IMR-90 (cell line): ENCODE measurements around the gene SKAP1. TPM values are rescaled to one million over a fixed set of nuclear protein-coding genes. Genes with fewer than 3 reads are reported as not detected.

Experiments
- ATAC-seq: fragments of 200-7000 bp; cut with Tn5 transposase; 2 replicates; pipeline ENCODE4 v1.9.1; 2020; ENCODE audit warnings: low read depth, mild to moderate bottlenecking, moderate library complexity
- BruUV-seq: library from RNA; stranded (reverse); fragments of 400-500 nt; replicated peaks from 2 replicates; lab custom pipeline; 2021; lab: Mats Ljungman, UMichigan
- CTCF ChIA-PET: fragments of 300-600 bp; formaldehyde crosslinking; extraction: SDS; loops from one replicate; lab custom pipeline; 2021; ENCODE audit warnings: antibody characterized with exemption; lab: Yijun Ruan, JAX
- POLR2A ChIA-PET: fragments of 300-600 bp; sonication (Branson Sonifier 250); formaldehyde crosslinking; loops from one replicate; lab custom pipeline; 2022; ENCODE audit warnings: antibody characterized with exemption; ENCODE audit not compliant: unreplicated experiment; lab: Charles Lee
- DNase-seq: peaks from one replicate; pipeline ENCODE4 v3.0.0; 2013
- H2AFZ ChIP-seq: replicated peaks from 2 replicates; pipeline ENCODE3; 2013; ENCODE audit warnings: low read length, mild to moderate bottlenecking; ENCODE audit not compliant: poor library complexity
- H2AK5ac ChIP-seq: 2 replicates; pipeline ENCODE4 v1.6.1; 2013; ENCODE audit warnings: low read depth, low read length, inconsistent platforms
- H2AK9ac ChIP-seq: replicated peaks from 2 replicates; pipeline ENCODE3; 2013; ENCODE audit warnings: mild to moderate bottlenecking, low read depth, low read length, moderate library complexity; ENCODE audit not compliant: poor library complexity
- H2BK120ac ChIP-seq: 2 replicates; pipeline ENCODE4 v1.6.1; 2013; ENCODE audit warnings: low read depth, low read length, inconsistent platforms
- H2BK15ac ChIP-seq: 3 replicates; pipeline ENCODE4 v1.6.1; 2013; ENCODE audit warnings: low read depth, low read length, inconsistent platforms
- H2BK20ac ChIP-seq: 2 replicates; pipeline ENCODE4 v1.6.1; 2013; ENCODE audit warnings: low read depth, mild to moderate bottlenecking, inconsistent platforms, low read length, moderate library complexity
- H2BK5ac ChIP-seq: 2 replicates; pipeline ENCODE4 v1.6.1; 2013; ENCODE audit warnings: mild to moderate bottlenecking, low read depth, low read length, inconsistent platforms; ENCODE audit not compliant: poor library complexity, severe bottlenecking
- H3K14ac ChIP-seq: replicated peaks from 2 replicates; pipeline ENCODE4 v1.6.1; 2013; ENCODE audit warnings: low read depth, low read length, inconsistent platforms
- H3K18ac ChIP-seq: 2 replicates; pipeline ENCODE4 v1.6.1; 2013; ENCODE audit warnings: low read depth, low read length, control low read depth
- H3K23ac ChIP-seq: 2 replicates; pipeline ENCODE4 v1.6.1; 2013; ENCODE audit warnings: low read depth, low read length, inconsistent platforms
- H3K27ac ChIP-seq: 2 replicates; pipeline ENCODE4 v1.5.1; 2013; ENCODE audit warnings: mild to moderate bottlenecking, control low read depth, low read length; ENCODE audit not compliant: insufficient read depth
- H3K27me3 ChIP-seq: 2 replicates; pipeline ENCODE4 v1.6.1; 2013; ENCODE audit warnings: low read length; ENCODE audit not compliant: control insufficient read depth, insufficient read depth
- H3K36me3 ChIP-seq: 2 replicates; pipeline ENCODE4 v1.6.1; 2013; ENCODE audit warnings: low read length, mixed read lengths; ENCODE audit not compliant: control insufficient read depth, insufficient read depth
- H3K4ac ChIP-seq: 2 replicates; pipeline ENCODE4 v1.6.1; 2013; ENCODE audit warnings: low read depth, low read length, inconsistent platforms
- H3K4me1 ChIP-seq: 2 replicates; pipeline ENCODE4 v1.6.1; 2013; ENCODE audit warnings: low read length, mixed read lengths; ENCODE audit not compliant: control insufficient read depth, insufficient read depth
- H3K4me2 ChIP-seq: 2 replicates; pipeline ENCODE4 v1.6.1; 2013; ENCODE audit warnings: low read depth, mild to moderate bottlenecking, control low read depth, low read length, moderate library complexity
- H3K4me3 ChIP-seq: 2 replicates; pipeline ENCODE4 v1.5.1; 2013; ENCODE audit warnings: low read depth, mild to moderate bottlenecking, control low read depth, low read length, moderate library complexity; ENCODE audit not compliant: insufficient read depth
- H3K56ac ChIP-seq: 2 replicates; pipeline ENCODE4 v1.6.1; 2013; ENCODE audit warnings: low read length, inconsistent platforms; ENCODE audit not compliant: insufficient read depth; ENCODE audit errors: extremely low read depth
- H3K79me1 ChIP-seq, 2 experiments: 2 replicates each; pipeline ENCODE4 v1.6.1; 2013; ENCODE audit warnings: low read length in 2 of 2, inconsistent platforms in 1 of 2, low read depth in 1 of 2
- H3K9ac ChIP-seq: 2 replicates; pipeline ENCODE4 v1.6.1; 2013; ENCODE audit warnings: low read depth, low read length, control low read depth
- H3K9me1 ChIP-seq: 2 replicates; pipeline ENCODE4 v1.6.1; 2013; ENCODE audit warnings: low read length, inconsistent platforms; ENCODE audit not compliant: insufficient read depth
- H3K9me3 ChIP-seq: 2 replicates; pipeline ENCODE4 v1.6.1; 2013; ENCODE audit warnings: low read length; ENCODE audit not compliant: control insufficient read depth, insufficient read depth
- H4K20me1 ChIP-seq: 2 replicates; pipeline ENCODE4 v1.6.1; 2013; ENCODE audit warnings: low read length, inconsistent platforms; ENCODE audit not compliant: insufficient read depth
- H4K5ac ChIP-seq: 2 replicates; pipeline ENCODE4 v1.6.1; 2013; ENCODE audit warnings: mild to moderate bottlenecking, low read depth, low read length, control low read depth
- H4K8ac ChIP-seq, 2 experiments: 2 replicates each; pipeline ENCODE4 v1.6.1; 2013; ENCODE audit warnings: low read depth in 2 of 2, low read length in 2 of 2, control low read depth in 1 of 2, inconsistent platforms in 1 of 2
- H4K91ac ChIP-seq: 2 replicates; pipeline ENCODE4 v1.6.1; 2013; ENCODE audit warnings: low read depth, low read length, inconsistent platforms; ENCODE audit not compliant: insufficient read depth
- BHLHE40 ChIP-seq: fragments of 150-350 bp; IDR thresholded peaks from 2 replicates; pipeline ENCODE4 v1.6.1; 2016; ENCODE audit warnings: mild to moderate bottlenecking, low read depth, low read length
- CEBPB ChIP-seq: IDR thresholded peaks from 2 replicates; pipeline ENCODE4 v1.6.1; 2012; ENCODE audit warnings: low read depth, low read length, improper control_type of control experiment
- CHD1 ChIP-seq: IDR thresholded peaks from 2 replicates; pipeline ENCODE4 v1.6.1; 2012; ENCODE audit warnings: low read depth, low read length, improper control_type of control experiment
- CTCF ChIP-seq: conservative IDR thresholded peaks from 2 replicates; pipeline ENCODE4 v1.5.1; 2012; ENCODE audit warnings: mild to moderate bottlenecking, low read depth, low read length, improper control_type of control experiment
- ELK1 ChIP-seq: fragments of 150-350 bp; IDR thresholded peaks from 2 replicates; pipeline ENCODE4 v1.6.1; 2016; ENCODE audit warnings: low read depth, mild to moderate bottlenecking, low read length, moderate library complexity, borderline replicate concordance
- FOS ChIP-seq: fragments of 150-350 bp; IDR thresholded peaks from 2 replicates; pipeline ENCODE4 v1.6.1; 2016; ENCODE audit warnings: low read depth, low read length
- MAFK ChIP-seq: IDR thresholded peaks from 2 replicates; pipeline ENCODE4 v1.6.1; 2012; ENCODE audit warnings: low read depth, low read length, improper control_type of control experiment
- MAZ ChIP-seq: IDR thresholded peaks from 2 replicates; pipeline ENCODE4 v1.6.1; 2012; ENCODE audit warnings: low read depth, mild to moderate bottlenecking, low read length, improper control_type of control experiment, moderate library complexity, borderline replicate concordance
- MXI1 ChIP-seq: IDR thresholded peaks from 2 replicates; pipeline ENCODE4 v1.6.1; 2012; ENCODE audit warnings: low read depth, mild to moderate bottlenecking, low read length, moderate library complexity, borderline replicate concordance
- NFE2L2 ChIP-seq: fragments of 150-350 bp; IDR thresholded peaks from 2 replicates; pipeline ENCODE4 v1.6.1; 2016; ENCODE audit warnings: low read depth, mild to moderate bottlenecking, low read length
- POLR2A ChIP-seq: IDR thresholded peaks from 2 replicates; pipeline ENCODE4 v1.6.1; 2012; ENCODE audit warnings: mild to moderate bottlenecking, low read depth, low read length
- RAD21 ChIP-seq: IDR thresholded peaks from 2 replicates; pipeline ENCODE4 v1.6.1; 2012; ENCODE audit warnings: low read length, improper control_type of control experiment
- RCOR1 ChIP-seq: IDR thresholded peaks from 2 replicates; pipeline ENCODE4 v1.6.1; 2012; ENCODE audit warnings: mild to moderate bottlenecking, low read length, improper control_type of control experiment; ENCODE audit not compliant: insufficient replicate concordance
- RFX5 ChIP-seq: IDR thresholded peaks from 2 replicates; pipeline ENCODE4 v1.8.0; 2012; ENCODE audit warnings: low read depth, mild to moderate bottlenecking, low read length, moderate library complexity
- SMC3 ChIP-seq: fragments of 150-350 bp; IDR thresholded peaks from 2 replicates; pipeline ENCODE4 v1.6.1; 2016; ENCODE audit warnings: low read depth, mild to moderate bottlenecking, antibody characterized with exemption, low read length, moderate library complexity
- USF2 ChIP-seq: fragments of 150-350 bp; IDR thresholded peaks from 2 replicates; pipeline ENCODE4 v1.6.1; 2017; ENCODE audit warnings: mild to moderate bottlenecking, antibody characterized with exemption, low read length, low read depth
- WGBS, 2 experiments: methylation state at CpG; one replicate each; pipeline versions ENCODE4 v1.1.5 to v1.1.7; 2013; ENCODE audit warnings: missing lambda C conversion rate in 2 of 2; ENCODE audit not compliant: insufficient read length in 1 of 2; ENCODE audit errors: extremely low coverage in 2 of 2; 5-methylcytosine and 5-hydroxymethylcytosine counted together
- dilution Hi-C: fragments of 300-500 bp; cut with HindIII; formaldehyde crosslinking; loops from one replicate; pipeline ENCODE4 v1.14.3; 2018; ENCODE audit warnings: low sequenced_read_pairs; ENCODE audit not compliant: unreplicated experiment
- in situ Hi-C: fragments of 300-500 bp; cut with MboI; formaldehyde crosslinking; loops from 3 replicates; pipeline ENCODE4 v1.14.3; 2019; ENCODE audit warnings: low sequenced_read_pairs, inconsistent platforms, mixed read lengths
- intact Hi-C: fragments of 100-400 bp; cut with micrococcal nuclease; formaldehyde crosslinking; loops from 2 replicates; pipeline ENCODE4 v1.10.0; 2022
- polyA plus RNA-seq, 3 experiments: library from polyadenylated mRNA; depleted of rRNA; stranded (reverse); fragments of >200 nt; gene quantifications; 2 replicates each; pipeline ENCODE4 v1.2.3, GENCODE V29; 2012; ENCODE audit warnings: low replicate concordance in 1 of 3
- total RNA-seq: library from RNA; depleted of rRNA; stranded (reverse); fragments of >200 nt; gene quantifications from 2 replicates; pipeline ENCODE4 v1.2.3, GENCODE V29; 2012

Gene SKAP1
- total and polyA plus RNA-seq, 2 of the 4 experiments (the other 2 are of a cell fraction): not detected

GRCh38 chr17:48440669-48441068 lies 10.7 kb upstream of the SKAP1 start:
- intact Hi-C loops (no loop called here), dilution Hi-C loops (no loop called here), in situ Hi-C loops (no loop called here)
- Histone ChIP-seq H2BK15ac (no peak overlapping the region), H3K9ac (no peak overlapping the region), H3K79me1 (no peaks in the 10 kb centered on the region), H3K4me3 (no peak overlapping the region), H2AK9ac (no peak overlapping the region), H2BK120ac (no peak overlapping the region), H3K18ac (no peak overlapping the region), H4K5ac (no peak overlapping the region), H4K20me1 (no peaks in the 10 kb centered on the region), H3K4me1 (no peaks in the 10 kb centered on the region), H4K91ac (no peak overlapping the region), H3K23ac (no peak overlapping the region), H2AFZ (no peak overlapping the region), H3K9me1 (peaks cover 4% of the 10 kb centered on the region; the same call in 1 of the 2 replicates), H3K27me3 (peaks cover 62% of the 10 kb centered on the region), H3K56ac (no peak overlapping the region), H3K9me3 (peaks cover 5% of the 10 kb centered on the region), H3K14ac (no peak overlapping the region), H3K27ac (no peak overlapping the region), H3K4me2 (no peak overlapping the region), H2BK20ac (no peak overlapping the region), H4K8ac (no peak overlapping the region), H2BK5ac (no peak overlapping the region), H2AK5ac (no peak overlapping the region), H3K4ac (no peak overlapping the region), H3K36me3 (no peaks in the 10 kb centered on the region)
- ChIA-PET POLR2A (no interaction called here), CTCF (no interaction called here)
- WGBS, 2 experiments: no CpG with 5 or more reads among the region's 2 CpGs
- no peak for TF ChIP-seq FOS
- no peak for TF ChIP-seq POLR2A
- no peak for TF ChIP-seq MXI1
- TF ChIP-seq RAD21: no peak
- TF ChIP-seq CEBPB: no peak
- TF ChIP-seq NFE2L2: no peak
- no peak for TF ChIP-seq USF2
- TF ChIP-seq MAFK: no peak
- no peak for TF ChIP-seq CHD1
- no peak for TF ChIP-seq MAZ
- TF ChIP-seq SMC3: no peak
- no peak for TF ChIP-seq ELK1
- no peak for TF ChIP-seq RFX5
- no peak for TF ChIP-seq RCOR1
- no peak for TF ChIP-seq CTCF
- no peak for TF ChIP-seq BHLHE40
- ATAC-seq: no peak
- DNase-seq: no peak
- no TSS peak for BruUV-seq
